ENCODE data around the gene PHF19.

- TF ChIP-seq POLR2A (IDR thresholded peaks at IDR 0.05) (no peak), CTCF (IDR thresholded peaks at IDR 0.05) (no peak)
These were observed 16.9 kb downstream of the PHF19 start for GRCh38 chr9:120860083-120860482.

All from lower leg skin (tissue), 3 donors.